NCI-H748 treated with DMSO at 0.1 percent for 48 hours (cell line): ENCODE data around the gene SOX21.

Experiments
- DNase-seq: peaks from one replicate; lab custom pipeline; 2025; lab: John Stamatoyannopoulos, UW

SOX21 gene

DNA sequence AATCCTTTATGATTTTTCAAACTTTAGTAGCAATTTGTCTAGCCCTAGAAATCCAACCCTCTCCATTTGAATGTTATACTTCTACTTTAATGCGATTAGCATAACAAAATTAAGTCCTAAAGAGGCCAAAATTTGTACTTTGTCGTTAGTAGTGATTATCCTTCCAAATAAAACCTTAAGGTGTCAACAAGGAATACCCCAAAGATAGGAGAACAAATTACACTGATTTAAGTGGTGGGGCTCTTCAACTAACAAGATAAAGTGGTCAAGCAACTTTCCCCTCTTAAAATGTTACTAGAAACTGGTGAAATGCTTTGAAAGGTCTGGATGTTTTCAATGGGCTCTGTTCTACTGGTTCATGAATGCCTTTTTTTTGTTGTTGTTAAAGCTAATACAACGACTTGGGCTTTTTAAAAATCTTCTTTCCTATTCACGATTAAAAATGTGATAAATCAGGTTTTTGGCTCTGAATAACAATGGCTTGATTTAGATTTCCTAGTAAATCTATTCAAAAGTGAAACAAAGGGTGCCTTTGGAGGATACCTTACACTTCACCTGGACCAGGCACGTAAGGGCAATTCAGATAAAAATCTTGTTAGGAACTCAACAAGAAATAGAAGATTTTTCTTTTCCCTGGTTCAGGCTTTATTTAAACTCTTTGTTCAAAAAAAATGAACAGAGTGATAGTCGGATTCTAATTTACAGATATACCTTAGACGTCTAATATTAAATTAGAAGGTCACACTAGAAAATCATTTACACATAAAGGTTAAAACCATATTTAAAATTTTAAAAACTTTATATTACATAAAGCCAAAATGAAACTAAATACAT is 3.1 kb downstream of the SOX21 start:
- peak; percentile 49 for DNase-seq

DNA sequence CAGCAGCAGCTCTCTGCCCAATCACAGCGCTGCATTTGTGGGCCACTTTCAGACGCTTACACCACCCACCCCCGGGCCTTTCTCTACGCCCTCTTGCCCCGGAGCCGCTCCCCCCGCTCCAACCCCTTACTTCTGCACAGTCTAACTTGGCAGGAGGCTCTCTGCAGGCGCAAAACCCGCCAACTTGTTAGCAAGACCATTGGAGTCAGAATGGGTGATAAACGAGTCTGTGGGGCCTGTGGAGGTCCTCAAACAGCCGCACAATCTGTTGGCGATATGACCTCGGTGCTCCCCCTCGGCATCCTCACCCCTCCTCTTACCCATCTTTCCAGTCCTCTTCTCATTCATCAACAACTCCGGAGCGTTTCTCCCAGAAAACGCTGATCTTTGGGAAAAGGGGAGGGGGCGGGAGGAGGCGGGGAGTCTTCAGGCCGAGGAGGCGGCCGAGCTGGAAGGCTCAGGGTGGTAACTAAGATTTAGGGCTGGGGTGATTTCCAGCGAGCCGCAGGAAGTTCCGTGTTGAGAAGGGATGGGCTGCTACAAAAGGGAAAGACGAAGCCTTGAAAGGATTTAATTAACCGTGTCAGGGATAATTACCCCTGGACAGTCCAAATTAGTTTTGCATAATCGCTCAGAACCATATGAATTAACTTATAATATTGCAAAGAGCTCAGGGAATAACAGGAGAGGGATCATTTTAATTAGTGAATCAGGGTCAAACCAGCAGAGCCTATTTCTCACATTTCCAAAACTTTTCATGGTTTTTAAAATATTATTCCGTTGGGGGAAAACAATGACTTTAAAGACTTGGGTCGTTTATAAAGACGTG is 4.1 kb downstream of the SOX21 start:
- DNase-seq = peak; percentile 51

DNA sequence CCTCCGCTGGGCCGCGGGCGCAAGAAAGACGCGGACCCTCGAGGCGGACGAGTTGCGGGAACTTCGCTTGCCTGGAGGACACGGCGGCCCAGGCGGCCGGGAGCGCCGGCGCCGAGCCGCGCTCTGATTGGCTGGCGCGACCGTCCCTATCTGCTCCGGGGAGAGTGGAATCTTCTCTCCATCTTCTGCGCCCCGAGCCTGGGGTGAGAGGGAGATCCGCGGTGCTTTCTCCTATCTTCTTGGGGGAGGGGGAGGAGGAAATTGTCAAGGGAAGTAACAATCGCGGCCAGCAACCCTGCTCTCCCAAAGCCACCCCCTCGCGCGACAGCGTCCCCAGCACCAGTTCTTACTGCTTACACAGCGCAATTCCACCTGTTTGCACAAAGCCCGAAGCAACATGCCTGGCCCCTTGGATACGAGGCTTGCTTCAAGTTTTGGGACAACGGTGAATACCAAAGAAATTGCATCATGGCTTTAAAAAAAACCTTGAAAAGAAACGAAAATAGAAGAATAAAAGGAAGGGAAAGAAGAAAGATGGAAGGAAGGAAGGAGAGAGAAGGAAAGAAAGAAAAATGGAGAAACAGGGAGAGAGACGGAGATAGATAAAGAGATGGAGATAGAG is 4.8 kb downstream of the SOX21 start:
- DNase-seq = peak; percentile 64

DNA sequence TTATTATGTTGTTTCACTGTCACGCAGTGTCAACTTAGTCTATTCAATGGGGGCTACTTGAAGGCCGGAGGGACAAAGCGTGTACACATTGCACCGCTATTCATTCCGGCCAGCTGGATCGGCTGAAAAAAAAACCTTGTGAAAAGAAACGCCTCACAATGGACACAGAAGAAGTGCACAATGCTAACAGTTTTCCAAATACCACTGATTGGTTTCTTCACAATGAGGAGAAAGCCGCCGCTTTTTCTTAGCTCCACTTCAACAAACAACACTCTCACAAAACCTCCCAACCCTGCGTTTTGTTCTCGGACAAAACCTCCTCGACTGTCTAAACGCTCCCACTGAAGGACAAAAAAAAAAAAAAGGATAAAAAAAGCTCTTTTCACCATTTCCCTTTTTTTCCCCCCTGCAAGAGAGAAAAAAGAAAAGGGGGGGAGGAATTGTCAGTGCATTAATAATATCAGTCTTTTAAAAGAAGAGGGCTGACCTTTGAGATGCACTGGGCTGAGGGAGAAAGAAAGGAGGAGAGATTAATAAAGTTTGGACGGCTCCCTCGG is 5.4 kb downstream of the SOX21 start:
- DNase-seq = no peak

- peak; percentile 96 for DNase-seq
These were observed 6.1 kb downstream of the SOX21 start for GRCh38 chr13:94706101-94706842.

- no peak for DNase-seq
These were observed 7.0 kb downstream of the SOX21 start for GRCh38 chr13:94705081-94706030.

GRCh38 chr13:94704377-94705080 is 7.8 kb downstream of the SOX21 start:
- no peak for DNase-seq

- DNase-seq = no peak
These were observed 8.5 kb downstream of the SOX21 start for GRCh38 chr13:94703721-94704314.

DNA sequence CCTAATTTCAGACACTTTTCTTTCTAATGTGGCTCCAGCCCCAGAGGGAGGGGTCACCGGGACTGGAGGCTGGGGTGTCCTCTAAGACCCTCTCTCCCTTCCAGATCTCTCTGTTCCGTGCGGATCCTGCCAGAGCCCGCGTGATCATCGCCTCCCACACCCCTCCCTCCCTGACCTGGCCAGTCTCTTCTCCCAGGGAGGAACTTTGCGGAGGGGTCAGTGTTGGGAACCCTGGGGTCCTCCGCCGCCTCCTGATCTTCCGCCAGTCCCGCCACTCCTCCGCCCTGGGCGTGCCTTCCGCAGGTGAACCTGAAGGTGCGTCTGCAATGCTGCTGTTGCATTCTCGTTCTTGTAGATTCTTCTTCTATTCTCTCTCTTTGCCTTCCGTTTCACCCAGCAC is 9.1 kb downstream of the SOX21 start:
- no peak for DNase-seq

DNA sequence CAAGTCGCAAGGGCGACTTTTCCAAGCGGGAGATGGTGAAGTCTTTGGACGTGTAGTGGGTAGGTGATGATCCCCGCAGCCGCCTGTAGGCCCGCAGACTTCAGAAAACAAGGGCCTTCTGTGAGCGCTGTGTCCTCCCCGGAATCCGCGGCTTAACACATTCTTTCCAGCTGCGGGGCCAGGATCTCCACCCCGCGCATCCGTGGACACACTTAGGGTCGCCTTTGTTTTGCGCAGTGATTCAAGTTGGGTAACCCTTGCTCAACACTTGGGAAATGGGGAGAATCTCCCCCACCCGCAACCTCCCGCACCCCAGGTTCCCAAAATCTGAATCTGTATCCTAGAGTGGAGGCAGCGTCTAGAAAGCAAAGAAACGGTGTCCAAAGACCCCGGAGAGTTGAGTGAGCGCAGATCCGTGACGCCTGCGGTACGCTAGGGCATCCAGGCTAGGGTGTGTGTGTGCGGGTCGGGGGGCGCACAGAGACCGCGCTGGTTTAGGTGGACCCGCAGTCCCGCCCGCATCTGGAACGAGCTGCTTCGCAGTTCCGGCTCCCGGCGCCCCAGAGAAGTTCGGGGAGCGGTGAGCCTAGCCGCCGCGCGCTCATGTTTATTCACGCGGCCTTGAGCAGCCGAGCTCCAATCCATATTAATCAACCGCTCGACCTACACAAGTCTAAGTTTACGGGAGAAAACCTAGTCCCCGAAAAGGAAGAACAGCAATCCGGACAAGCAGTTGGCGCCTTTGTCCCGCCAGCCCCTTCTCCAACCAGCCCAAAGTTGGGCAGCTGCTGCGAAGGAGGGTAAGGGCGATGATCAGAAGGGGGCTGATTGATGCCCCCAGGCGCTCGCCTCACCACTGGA is 9.9 kb downstream of the SOX21 start:
- no peak for DNase-seq

DNA sequence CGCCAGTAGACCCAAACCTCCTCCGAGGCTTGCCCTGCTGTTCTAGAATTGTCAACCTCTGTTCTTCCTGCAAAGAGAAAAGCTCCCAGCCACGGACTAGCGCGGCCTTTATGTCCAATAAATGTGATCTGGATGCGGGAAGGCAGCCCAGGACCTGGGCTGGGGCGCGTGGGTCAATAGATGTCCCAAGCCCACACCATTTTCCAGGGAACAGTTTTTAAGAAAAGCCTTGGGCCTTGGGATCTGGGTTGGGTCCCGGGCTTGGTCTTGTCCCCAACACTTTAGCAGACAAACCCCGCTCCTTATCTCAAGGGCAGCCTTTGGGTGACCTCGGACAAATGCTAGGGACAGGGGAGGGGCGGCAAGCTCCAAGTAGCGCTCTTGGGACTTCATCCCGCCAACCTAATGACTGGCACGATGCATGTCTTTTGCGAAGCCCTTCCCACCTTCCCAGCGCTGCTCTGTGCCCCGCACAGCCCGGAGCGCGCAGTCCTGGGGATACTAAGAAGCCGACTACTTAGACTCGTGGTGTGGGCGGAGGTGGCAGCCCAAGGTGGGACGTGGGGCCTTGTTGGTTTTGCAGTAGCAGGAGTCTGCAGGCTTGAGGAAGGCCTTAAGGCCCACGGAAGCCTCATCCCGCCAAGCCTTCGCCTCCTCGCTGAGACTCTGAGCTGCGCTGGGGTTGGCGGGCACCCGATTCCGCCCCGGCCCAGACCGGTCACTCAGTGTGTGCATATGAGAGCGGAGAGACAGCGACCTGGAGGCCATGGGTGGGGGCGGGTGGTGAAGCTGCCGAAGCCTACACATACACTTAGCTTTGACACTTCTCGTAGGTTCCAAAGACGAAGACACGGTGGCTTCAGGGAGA is 10.8 kb downstream of the SOX21 start:
- no peak for DNase-seq

GRCh38 chr13:94700536-94700935 is 11.8 kb downstream of the SOX21 start:
- DNase-seq = no peak

- DNase-seq = no peak
These were observed 12.3 kb downstream of the SOX21 start for GRCh38 chr13:94700051-94700535.

DNA sequence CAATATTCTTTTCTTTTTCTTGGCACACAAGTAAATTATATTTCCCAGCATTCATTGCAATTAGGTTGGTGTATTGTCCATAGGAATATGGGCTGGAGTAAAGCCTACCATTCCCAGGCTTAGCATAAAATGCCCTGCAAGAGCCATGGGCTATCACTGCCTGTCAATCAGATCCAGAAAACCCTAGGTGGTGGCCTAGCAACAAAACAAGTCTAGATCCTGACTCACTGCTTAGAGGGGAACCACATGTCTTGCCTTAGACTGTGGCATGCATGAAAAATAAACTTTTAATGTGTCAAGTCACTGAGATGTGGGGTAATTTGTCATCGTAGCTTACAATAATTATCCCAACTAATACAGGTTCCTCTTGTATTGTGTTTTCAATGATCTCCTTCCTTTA is 16.2 kb downstream of the SOX21 start:
- no peak for DNase-seq

GRCh38 chr13:94692030-94692429 is 20.3 kb downstream of the SOX21 start:
- DNase-seq = no peak

DNA sequence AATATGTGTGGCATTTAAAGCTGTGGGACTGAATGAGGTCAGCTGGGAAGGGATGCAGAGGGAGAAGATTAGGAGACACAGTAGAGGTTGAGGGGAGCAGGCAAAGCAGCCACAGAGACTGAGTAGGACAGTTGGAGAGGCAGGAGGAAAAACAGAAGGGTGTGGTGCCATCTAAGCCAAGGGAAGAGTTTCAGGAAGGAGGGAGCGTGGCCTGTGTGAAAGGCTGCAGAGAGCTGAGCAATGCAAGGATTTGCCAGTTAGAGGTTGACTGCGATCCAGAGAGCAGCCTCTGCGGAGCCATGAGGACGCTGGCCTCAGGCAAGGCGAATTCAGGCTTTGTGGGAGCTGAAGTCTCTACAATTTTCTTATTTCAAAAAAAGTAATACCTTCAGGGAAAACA is 28.9 kb downstream of the SOX21 start:
- DNase-seq = no peak

DNA sequence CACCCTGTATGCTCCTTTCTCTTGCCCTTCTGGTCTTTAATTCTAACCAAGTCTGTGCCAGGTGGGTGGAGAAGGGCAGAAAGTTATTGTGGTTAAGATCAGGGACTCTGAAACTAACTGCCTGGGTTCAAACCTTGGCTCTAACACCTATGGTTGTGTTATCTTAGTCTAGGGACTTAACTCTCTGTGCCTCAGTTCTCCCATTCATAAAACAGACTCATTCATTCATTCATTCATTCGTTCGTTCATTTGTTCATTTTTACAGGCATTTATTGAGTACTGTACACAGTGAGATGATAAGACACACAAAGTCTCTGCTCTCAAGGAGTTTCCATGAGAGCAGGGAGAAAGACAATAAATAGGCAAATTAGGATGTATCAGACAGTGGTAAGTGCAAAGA is 30.1 kb downstream of the SOX21 start:
- DNase-seq = no peak
